NCI-H1092 (cell line): ENCODE data around the gene MDH2.
"Not testable (repeated sequence)": the region's sequence is repeated elsewhere in the genome, so short reads cannot be mapped to it uniquely, and the experiment has no call there.

Experiments used
- DNase-seq: peaks from one replicate; lab custom pipeline; 2025; lab: John Stamatoyannopoulos, UW

Gene MDH2

DNA sequence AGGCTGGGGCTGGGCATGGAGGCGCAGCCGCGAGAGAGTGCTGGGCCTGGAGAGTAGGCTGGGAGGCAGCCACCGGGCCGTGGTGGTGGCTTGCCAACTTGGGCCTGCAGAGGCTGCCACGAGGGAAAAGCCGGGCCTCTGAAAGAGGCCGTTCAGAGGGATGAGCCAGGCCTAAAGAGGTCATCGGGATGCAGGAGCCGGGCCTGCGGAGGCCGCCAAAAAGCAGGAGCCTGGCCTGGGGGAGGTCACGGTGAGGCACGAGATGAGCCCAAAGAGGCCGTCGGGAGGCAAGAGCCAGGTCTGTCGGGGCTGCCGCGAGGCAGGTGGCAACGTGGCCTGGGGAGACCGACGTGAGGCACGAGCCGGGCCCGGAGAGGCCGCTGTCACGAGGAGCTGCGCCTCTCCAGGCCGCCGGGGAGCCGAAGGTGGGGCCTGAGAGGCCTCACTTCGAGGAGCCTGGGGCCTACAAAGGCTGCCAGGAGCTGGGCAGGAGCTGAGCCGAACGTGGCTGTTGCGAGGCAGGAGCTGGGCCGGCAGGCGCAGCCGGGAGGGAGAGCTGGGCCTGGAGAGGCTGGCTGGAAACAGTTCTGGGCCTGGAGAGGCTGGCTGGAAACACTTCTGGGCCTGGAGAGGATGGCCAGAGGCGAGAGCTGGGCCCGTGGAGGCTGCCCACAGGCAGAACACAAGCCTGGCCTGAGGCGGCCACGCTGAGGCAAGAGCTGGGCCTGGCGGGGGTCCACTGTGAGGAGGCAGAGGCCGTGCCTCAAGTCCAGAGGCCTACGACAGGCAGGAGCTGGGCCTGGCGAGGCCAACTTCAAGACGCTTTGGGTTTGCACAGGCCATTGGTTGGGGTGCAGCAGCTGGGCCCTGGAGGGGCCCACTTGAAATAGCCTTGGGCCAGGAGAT lies 24.6 kb downstream of the MDH2 start:
- DNase-seq, result no peak

GRCh38 chr7:76073335-76073990 lies 25.6 kb downstream of the MDH2 start:
- no peak for DNase-seq

DNA sequence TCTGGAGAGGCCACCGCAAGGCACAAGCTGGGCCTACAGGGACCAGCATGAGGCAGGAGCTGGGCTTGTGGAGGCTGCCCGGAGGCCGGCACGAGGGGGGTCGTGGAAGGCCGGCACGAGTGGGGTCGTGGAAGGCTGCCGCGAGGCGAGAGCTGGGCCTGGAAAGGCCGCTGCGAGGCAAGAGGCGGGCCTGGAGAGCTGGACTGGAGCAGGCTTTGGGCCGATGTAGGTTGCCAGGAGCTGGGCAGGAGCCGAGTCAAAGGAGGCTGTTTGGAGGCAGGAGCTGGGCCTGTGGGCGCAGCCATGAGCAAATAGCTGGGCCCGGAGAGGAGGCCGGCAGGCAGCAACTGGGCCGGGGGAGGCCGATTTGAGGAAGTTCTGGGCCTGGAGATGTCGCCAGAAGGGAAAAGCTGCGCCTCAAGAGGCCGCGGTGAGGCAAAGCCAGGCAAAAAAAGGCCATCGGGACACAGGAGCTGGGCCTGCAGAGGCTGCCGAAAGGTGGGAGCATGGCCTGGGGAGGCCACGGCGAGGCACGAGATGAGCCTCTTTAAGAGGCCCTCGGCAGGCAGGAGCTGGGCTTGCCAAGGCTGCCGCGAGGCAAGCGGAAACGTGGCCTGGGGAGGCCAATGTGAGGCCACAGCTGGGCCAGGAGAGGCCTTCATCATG lies 26.5 kb downstream of the MDH2 start:
- DNase-seq, result no peak

DNA sequence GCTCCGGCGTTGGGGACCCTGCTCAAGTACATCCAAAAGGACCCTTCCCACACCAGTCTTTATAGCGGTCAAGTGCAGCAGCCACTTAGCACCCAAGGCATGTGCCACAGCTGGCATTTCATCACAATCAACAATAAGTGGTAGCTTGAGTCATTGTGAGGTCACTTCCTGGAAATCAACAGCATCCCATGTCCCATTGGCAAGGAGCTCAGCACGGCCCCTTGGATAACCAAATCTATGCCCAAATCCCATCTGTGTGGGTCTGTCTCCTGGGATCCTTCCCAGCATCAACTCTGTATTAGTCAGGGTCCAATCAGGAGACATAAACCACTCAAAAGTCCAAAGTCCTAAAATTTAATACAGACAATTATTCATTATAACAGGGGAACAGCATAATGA lies 27.1 kb downstream of the MDH2 start:
- DNase-seq, result no peak

- no peak for DNase-seq
Measured at GRCh38 chr7:76076995-76077394, 29.1 kb downstream of the MDH2 start.

- no peak for DNase-seq
Measured at GRCh38 chr7:76077435-76077834, 29.5 kb downstream of the MDH2 start.

GRCh38 chr7:76080204-76080603 lies 32.3 kb downstream of the MDH2 start:
- DNase-seq, result no peak

DNA sequence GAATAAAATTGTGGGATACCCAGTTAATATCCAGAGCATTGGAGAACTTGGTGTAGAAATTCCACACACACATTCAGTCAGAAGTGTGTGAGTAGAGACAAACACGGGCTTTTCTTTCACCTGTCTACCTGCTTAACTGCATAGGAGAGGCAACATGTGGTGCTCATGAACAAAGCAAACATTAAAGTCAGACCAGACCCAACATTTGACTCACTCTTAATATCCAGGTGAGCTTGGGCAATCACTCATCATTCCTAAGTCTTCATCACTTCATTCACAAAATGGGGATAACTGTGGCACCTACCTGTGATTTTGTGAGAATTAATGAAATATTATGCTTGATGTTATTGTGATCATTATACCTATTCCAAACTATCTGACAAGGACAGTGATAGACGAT lies 36.2 kb downstream of the MDH2 start:
- DNase-seq, result not testable (repeated sequence)

DNA sequence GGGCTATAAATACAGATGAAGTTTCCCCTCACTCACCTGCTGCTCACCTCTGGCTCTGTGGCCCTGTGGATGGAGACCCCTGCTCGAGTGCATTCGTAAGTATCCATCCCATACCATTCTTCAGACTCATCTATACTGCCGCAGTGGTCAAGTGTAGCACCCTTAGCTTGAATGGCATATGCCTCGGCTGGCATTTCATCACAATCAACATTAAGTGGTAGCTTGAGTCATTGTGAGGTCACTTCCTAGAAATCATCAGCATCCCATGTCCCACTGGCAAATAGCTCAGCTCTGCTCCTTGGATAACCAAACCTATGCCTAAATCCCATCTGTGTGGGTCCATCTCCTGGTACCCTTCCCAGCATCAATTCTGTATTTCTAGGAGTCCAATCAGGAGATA lies 38.2 kb downstream of the MDH2 start:
- DNase-seq, result no peak

- not testable (repeated sequence) for DNase-seq
Measured at GRCh38 chr7:76087362-76087791, 39.5 kb downstream of the MDH2 start.

- no peak for DNase-seq
Measured at GRCh38 chr7:76089865-76090475, 42.1 kb downstream of the MDH2 start.

- DNase-seq, result no peak
Measured at GRCh38 chr7:76091506-76091905, 43.6 kb downstream of the MDH2 start.

DNA sequence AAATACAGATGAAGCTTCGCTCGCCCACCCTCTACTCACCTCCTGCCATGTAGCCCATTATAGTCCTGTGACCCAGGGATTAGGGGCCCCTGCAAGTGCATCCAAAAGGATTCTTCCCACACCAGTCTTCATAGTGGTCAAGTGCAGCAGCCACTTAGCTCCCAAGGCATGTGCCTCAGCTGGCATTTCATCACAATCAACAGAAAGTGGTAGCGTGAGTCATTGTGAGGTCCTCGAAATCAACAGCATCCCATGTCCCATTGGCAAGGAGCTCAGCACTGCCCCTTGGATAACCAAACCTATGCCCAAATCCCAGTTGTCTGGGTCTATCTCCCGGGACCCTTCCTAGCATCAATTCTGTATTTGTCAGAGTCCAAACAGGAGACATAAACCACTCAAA lies 45.6 kb downstream of the MDH2 start:
- not testable (repeated sequence) for DNase-seq

- DNase-seq, result not testable (repeated sequence)
Measured at GRCh38 chr7:76094326-76094725, 46.4 kb downstream of the MDH2 start.

GRCh38 chr7:76095908-76096307 lies 48.0 kb downstream of the MDH2 start:
- no peak for DNase-seq

GRCh38 chr7:76101693-76102437 lies 54.0 kb downstream of the MDH2 start:
- DNase-seq, result not testable (repeated sequence)

GRCh38 chr7:76103788-76104187 lies 55.9 kb downstream of the MDH2 start:
- not testable (repeated sequence) for DNase-seq

GRCh38 chr7:76106130-76106529 lies 58.2 kb downstream of the MDH2 start:
- DNase-seq, result not testable (repeated sequence)

GRCh38 chr7:76106893-76107292 lies 59.0 kb downstream of the MDH2 start:
- DNase-seq, result no peak

- DNase-seq, result peak; percentile 39
Measured at GRCh38 chr7:76108540-76109233, 60.8 kb downstream of the MDH2 start.
